HepG2 (cell line): ENCODE measurements around the gene CBX2. TPM values are rescaled to one million over a fixed set of nuclear protein-coding genes. Genes with fewer than 3 reads are reported as not detected.
A peak's percentile ranks its signal among the peaks of the same experiment; 100 is the strongest.

Experiments
- ATAC-seq: fragments of 200-7000 bp; cut with Tn5 transposase; 3 replicates; pipeline ENCODE4 v1.9.1; 2020; ENCODE audit warnings: mild to moderate bottlenecking, moderate library complexity
- BruUV-seq: library from RNA; stranded (reverse); fragments of 400-500 nt; replicated peaks from 2 replicates; lab custom pipeline; 2021; lab: Mats Ljungman, UMichigan
- CTCF ChIA-PET: fragments of 300-600 bp; formaldehyde crosslinking; extraction: SDS; loops from one replicate; lab custom pipeline; 2021; ENCODE audit warnings: low total read pairs, inconsistent platforms, low intra/inter-chr PET ratio; lab: Yijun Ruan, JAX
- POLR2A ChIA-PET: fragments of 350-600 bp; sonication (Branson Sonifier 250); formaldehyde crosslinking; loops from one replicate; lab custom pipeline; 2020; ENCODE audit warnings: antibody characterized with exemption, inconsistent platforms; lab: Yijun Ruan, JAX
- DNase-seq: peaks from one replicate; pipeline ENCODE4 v3.0.0-alpha.2; 2015; ENCODE audit warnings: low spot score
- FAIRE-seq: peaks from 3 replicates; lab custom pipeline; 2011; peaks lifted over from hg19 to GRCh38; lab: Jason Lieb, UNC
- H2AFZ ChIP-seq: one replicate; pipeline ENCODE4 v1.6.1; 2011; ENCODE audit warnings: low read length, inconsistent platforms
- H3K27ac ChIP-seq: fragments of 300-600 bp; 3 replicates; pipeline ENCODE4 v1.8.0; 2011; ENCODE audit warnings: mixed run types, mild to moderate bottlenecking, mixed read lengths, low read length, inconsistent platforms; ENCODE audit not compliant: insufficient read depth; ENCODE audit errors: extremely low read length
- H3K27me3 ChIP-seq, 2 experiments: fragments of 200-600 bp in 1 of 2; 2 replicates in 1 of 2; 3 replicates in 1 of 2; pipeline versions ENCODE4 v1.6.0 to v1.8.0; 2011; ENCODE audit warnings: low read length in 2 of 2, mild to moderate bottlenecking in 2 of 2, moderate library complexity in 2 of 2, inconsistent platforms in 1 of 2; ENCODE audit not compliant: insufficient read depth in 2 of 2, control insufficient read depth in 1 of 2
- H3K36me3 ChIP-seq, 2 experiments: fragments of 200-600 bp in 1 of 2; replicated peaks in 1 of 2; 2 replicates in 1 of 2; 3 replicates in 1 of 2; pipeline versions ENCODE4 v1.5.1 to v1.8.0; 2011; ENCODE audit warnings: low read length in 2 of 2, inconsistent platforms in 1 of 2; ENCODE audit not compliant: insufficient read depth in 2 of 2, control insufficient read depth in 1 of 2
- H3K4me1 ChIP-seq: 2 replicates; pipeline ENCODE4 v1.5.1; 2012; ENCODE audit warnings: low read length, inconsistent platforms; ENCODE audit not compliant: insufficient read depth
- H3K4me2 ChIP-seq: 2 replicates; pipeline ENCODE4 v1.6.0; 2011; ENCODE audit warnings: low read depth, low read length, inconsistent platforms
- H3K4me3 ChIP-seq, 3 experiments: fragments of 200-600 bp in 1 of 3; sonication (generic), shearing (Covaris generic) in 1 of 3; replicated peaks in 1 of 3; 2 replicates each; pipeline ENCODE4 v1.5.1; 2011 to 2016; ENCODE audit warnings: low read length in 3 of 3, inconsistent platforms in 2 of 3, low read depth in 2 of 3, mild to moderate bottlenecking in 2 of 3, control low read depth in 1 of 3, mixed read lengths in 1 of 3; ENCODE audit not compliant: insufficient read depth in 1 of 3
- H3K79me2 ChIP-seq: one replicate; pipeline ENCODE4 v1.6.1; 2011; ENCODE audit warnings: low read length, inconsistent platforms; ENCODE audit not compliant: insufficient read depth
- H3K9ac ChIP-seq: 2 replicates; pipeline ENCODE4 v1.6.0; 2011; ENCODE audit warnings: mild to moderate bottlenecking, low read depth, low read length, inconsistent platforms; ENCODE audit not compliant: insufficient read depth
- H3K9me3 ChIP-seq: 2 replicates; pipeline ENCODE4 v1.5.1; 2012; ENCODE audit warnings: mild to moderate bottlenecking, low read length
- H4K20me1 ChIP-seq: 2 replicates; pipeline ENCODE4 v1.6.0; 2011; ENCODE audit warnings: inconsistent platforms, mild to moderate bottlenecking, low read length, moderate library complexity; ENCODE audit not compliant: insufficient read depth
- MAF1 ChIP-seq: sonication (generic); formaldehyde crosslinking; IDR thresholded peaks from 2 replicates; pipeline ENCODE4 v1.5.0; 2020; ENCODE audit warnings: missing genetic modification reagents, borderline replicate concordance
- SMAD3 ChIP-seq: sonication (generic); formaldehyde crosslinking; IDR thresholded peaks from 2 replicates; pipeline ENCODE4 v1.4.0; 2020; ENCODE audit warnings: missing genetic modification reagents
- ZNF460 ChIP-seq: sonication (generic); formaldehyde crosslinking; IDR thresholded peaks from 2 replicates; pipeline ENCODE4 v1.5.1; 2020; ENCODE audit warnings: missing genetic modification reagents, mild to moderate bottlenecking, borderline replicate concordance
- ZNF7 ChIP-seq: IDR thresholded peaks from 2 replicates; pipeline ENCODE4 v1.6.1; 2016; ENCODE audit warnings: missing biosample characterization, missing genetic modification reagents
- ZNF713 ChIP-seq: sonication (generic); formaldehyde crosslinking; IDR thresholded peaks from 2 replicates; pipeline ENCODE4 v1.4.0; 2020; ENCODE audit warnings: mild to moderate bottlenecking, missing genetic modification reagents
- WGBS: methylation state at CpG from one replicate; pipeline ENCODE4 v1.1.6; 2017; ENCODE audit warnings: low lambda C conversion rate; 5-methylcytosine and 5-hydroxymethylcytosine counted together
- in situ Hi-C: cut with HindIII; loops from 2 replicates; pipeline ENCODE4 v1.10.0; 2017; ENCODE audit warnings: low pct_unique_long_range_greater_than_20kb; ENCODE audit not compliant: extremely low pct_ligation_motif_present
- intact Hi-C: fragments of 100-400 bp; cut with micrococcal nuclease; formaldehyde crosslinking; loops from one replicate; pipeline ENCODE4 v1.10.0; 2022; ENCODE audit not compliant: unreplicated experiment
- polyA plus RNA-seq, 8 experiments: library from polyadenylated mRNA; depleted of rRNA in 3 of 8; stranded (reverse) in 7 of 8; unstranded in 1 of 8; fragments of >200 nt; fragmentation: Illumina TruSeq in 4 of 8; extraction: Trizol in 4 of 8; gene quantifications; 2 replicates each; pipeline versions ENCODE4 v1.2.1 to v1.2.3, GENCODE V29; 2011 to 2016; ENCODE audit warnings: low read depth in 4 of 8, missing spikeins in 1 of 8, mixed read lengths in 1 of 8; ENCODE audit not compliant: insufficient read depth in 1 of 8
- total RNA-seq, 5 experiments: library from RNA; depleted of rRNA; stranded (reverse); fragments of >200 nt; fragmentation: Illumina TruSeq; extraction: Trizol; gene quantifications; 2 replicates each; pipeline ENCODE4 v1.2.3, GENCODE V29; 2016; ENCODE audit warnings: low read depth in 1 of 5
- TF ChIP-seq, protein P1 (sequence below): sonication (generic); formaldehyde crosslinking; IDR thresholded peaks from 2 replicates; pipeline ENCODE4 v1.4.0; 2020; ENCODE audit warnings: low read depth, missing genetic modification reagents
- TF ChIP-seq, protein P2 (sequence below): IDR thresholded peaks from 2 replicates; pipeline ENCODE4 v1.6.1; 2016; ENCODE audit warnings: low read depth
- TF ChIP-seq, protein P3 (sequence below): sonication (generic); formaldehyde crosslinking; IDR thresholded peaks from 2 replicates; pipeline ENCODE4 v1.8.0; 2022; ENCODE audit warnings: missing genetic modification reagents, mild to moderate bottlenecking, inconsistent platforms, borderline replicate concordance
- TF ChIP-seq, protein P4 (sequence below): fragments of 450-650 bp; IDR thresholded peaks from 2 replicates; pipeline ENCODE4 v1.6.1; 2016
- TF ChIP-seq, protein P5 (sequence below): sonication (generic); formaldehyde crosslinking; conservative IDR thresholded peaks from 2 replicates; pipeline ENCODE4 v1.4.0; 2020; ENCODE audit warnings: missing genetic modification reagents
- TF ChIP-seq, protein P6 (sequence below): sonication (generic); formaldehyde crosslinking; conservative IDR thresholded peaks from 2 replicates; pipeline ENCODE4 v1.8.0; 2022; ENCODE audit warnings: low read depth, missing genetic modification reagents

CBX2 gene
- total and polyA plus RNA-seq, 2 of the 13 experiments (the other 11 are each of a cell fraction or from before 2014, with no cell fraction given), result 14.5 to 31.1 TPM

DNA sequence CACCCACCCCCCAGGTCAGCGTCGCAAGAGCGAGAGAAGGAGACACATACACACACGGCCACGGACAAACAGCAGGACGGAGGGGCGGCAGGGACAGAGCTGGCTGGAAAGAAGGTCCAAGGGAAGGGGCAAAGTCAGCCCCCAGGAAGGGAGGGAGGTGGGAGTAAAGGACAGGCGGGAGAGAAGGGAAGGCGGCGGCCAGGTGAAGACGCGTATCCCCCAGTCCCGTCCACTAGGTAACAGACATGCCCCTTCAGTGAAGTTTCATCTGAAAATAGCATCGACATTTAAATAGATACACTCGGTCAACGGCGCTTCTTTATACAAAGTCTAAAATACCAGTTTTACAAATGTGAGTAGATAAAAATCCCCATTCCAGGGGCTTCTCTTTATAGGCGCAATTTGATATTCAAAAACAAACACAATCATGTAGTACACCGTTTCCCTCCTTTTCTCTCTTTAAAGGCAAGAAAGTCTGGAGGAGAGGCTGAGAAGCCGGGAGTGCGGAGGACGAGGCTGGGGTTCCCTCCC is 14.5 kb downstream of the CBX2 start:
- Histone ChIP-seq H3K36me3 (peaks cover 5 to 9% of the 10 kb centered on the region in 2 experiments; a peak in 4 of 5 replicates), H3K4me2 (peak overlapping the region; percentile 24; the same call in 1 of the 2 replicates), H3K79me2 (peaks cover 10% of the 10 kb centered on the region), H2AFZ (no peak overlapping the region), H3K27me3 (peaks cover 18 to 48% of the 10 kb centered on the region in 2 experiments), H4K20me1 (no peaks in the 10 kb centered on the region), H3K9me3 (no peaks in the 10 kb centered on the region), H3K4me1 (peaks cover 55% of the 10 kb centered on the region), H3K9ac (no peak overlapping the region), H3K4me3 (no peak overlapping the region), H3K27ac (no peak overlapping the region)
- CTCF ChIA-PET, result no interaction called here
- FAIRE-seq (no peak), ATAC-seq (no peak), DNase-seq (no peak)
- POLR2A ChIA-PET, result interaction anchor here (1.4 kb wide), 1 partner anchor 47 kb away, joined by 4 read pairs; the partner anchor contains the start of gene CBX4
- in situ Hi-C loops (no loop called here), intact Hi-C loops (no loop called here)
- no TSS peak for BruUV-seq
- whole genome bisulfite sequencing, result 46% methylated on average over 22 of the region's 22 CpGs
- no peak for TF ChIP-seq SMAD3 (CRISPR knock-in tag)
- TF ChIP-seq, protein P1, sequence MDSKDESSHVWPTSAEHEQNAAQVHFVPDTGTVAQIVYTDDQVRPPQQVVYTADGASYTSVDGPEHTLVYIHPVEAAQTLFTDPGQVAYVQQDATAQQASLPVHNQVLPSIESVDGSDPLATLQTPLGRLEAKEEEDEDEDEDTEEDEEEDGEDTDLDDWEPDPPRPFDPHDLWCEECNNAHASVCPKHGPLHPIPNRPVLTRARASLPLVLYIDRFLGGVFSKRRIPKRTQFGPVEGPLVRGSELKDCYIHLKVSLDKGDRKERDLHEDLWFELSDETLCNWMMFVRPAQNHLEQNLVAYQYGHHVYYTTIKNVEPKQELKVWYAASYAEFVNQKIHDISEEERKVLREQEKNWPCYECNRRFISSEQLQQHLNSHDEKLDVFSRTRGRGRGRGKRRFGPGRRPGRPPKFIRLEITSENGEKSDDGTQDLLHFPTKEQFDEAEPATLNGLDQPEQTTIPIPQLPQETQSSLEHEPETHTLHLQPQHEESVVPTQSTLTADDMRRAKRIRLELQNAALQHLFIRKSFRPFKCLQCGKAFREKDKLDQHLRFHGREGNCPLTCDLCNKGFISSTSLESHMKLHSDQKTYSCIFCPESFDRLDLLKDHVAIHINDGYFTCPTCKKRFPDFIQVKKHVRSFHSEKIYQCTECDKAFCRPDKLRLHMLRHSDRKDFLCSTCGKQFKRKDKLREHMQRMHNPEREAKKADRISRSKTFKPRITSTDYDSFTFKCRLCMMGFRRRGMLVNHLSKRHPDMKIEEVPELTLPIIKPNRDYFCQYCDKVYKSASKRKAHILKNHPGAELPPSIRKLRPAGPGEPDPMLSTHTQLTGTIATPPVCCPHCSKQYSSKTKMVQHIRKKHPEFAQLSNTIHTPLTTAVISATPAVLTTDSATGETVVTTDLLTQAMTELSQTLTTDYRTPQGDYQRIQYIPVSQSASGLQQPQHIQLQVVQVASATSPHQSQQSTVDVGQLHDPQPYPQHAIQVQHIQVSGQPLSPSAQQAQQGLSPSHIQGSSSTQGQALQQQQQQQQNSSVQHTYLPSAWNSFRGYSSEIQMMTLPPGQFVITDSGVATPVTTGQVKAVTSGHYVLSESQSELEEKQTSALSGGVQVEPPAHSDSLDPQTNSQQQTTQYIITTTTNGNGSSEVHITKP (CRISPR knock-in tag), result no peak
- TF ChIP-seq MAF1 (CRISPR knock-in tag), result no peak
- TF ChIP-seq, protein P2, sequence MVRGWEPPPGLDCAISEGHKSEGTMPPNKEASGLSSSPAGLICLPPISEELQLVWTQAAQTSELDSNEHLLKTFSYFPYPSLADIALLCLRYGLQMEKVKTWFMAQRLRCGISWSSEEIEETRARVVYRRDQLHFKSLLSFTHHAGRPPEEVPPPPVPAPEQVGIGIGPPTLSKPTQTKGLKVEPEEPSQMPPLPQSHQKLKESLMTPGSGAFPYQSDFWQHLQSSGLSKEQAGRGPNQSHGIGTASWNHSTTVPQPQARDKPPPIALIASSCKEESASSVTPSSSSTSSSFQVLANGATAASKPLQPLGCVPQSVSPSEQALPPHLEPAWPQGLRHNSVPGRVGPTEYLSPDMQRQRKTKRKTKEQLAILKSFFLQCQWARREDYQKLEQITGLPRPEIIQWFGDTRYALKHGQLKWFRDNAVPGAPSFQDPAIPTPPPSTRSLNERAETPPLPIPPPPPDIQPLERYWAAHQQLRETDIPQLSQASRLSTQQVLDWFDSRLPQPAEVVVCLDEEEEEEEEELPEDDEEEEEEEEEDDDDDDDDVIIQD (CRISPR knock-in tag), result no peak
- no peak for TF ChIP-seq ZNF7 (CRISPR knock-in tag)
- TF ChIP-seq, protein P3, sequence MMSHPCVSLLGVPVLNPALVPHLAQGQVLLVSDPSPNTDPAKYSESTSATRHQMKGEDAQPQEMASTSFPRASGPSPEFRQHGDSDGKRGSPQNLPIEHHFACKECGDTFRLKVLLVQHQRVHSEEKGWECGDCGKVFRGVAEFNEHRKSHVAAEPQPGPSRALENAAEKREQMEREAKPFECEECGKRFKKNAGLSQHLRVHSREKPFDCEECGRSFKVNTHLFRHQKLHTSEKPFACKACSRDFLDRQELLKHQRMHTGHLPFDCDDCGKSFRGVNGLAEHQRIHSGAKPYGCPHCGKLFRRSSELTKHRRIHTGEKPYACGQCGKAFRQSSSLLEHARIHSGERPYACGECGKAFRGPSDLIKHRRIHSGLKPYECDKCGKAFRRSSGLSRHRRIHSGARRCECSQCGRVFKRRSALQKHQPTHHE (CRISPR knock-in tag), result no peak
- TF ChIP-seq, protein P4, sequence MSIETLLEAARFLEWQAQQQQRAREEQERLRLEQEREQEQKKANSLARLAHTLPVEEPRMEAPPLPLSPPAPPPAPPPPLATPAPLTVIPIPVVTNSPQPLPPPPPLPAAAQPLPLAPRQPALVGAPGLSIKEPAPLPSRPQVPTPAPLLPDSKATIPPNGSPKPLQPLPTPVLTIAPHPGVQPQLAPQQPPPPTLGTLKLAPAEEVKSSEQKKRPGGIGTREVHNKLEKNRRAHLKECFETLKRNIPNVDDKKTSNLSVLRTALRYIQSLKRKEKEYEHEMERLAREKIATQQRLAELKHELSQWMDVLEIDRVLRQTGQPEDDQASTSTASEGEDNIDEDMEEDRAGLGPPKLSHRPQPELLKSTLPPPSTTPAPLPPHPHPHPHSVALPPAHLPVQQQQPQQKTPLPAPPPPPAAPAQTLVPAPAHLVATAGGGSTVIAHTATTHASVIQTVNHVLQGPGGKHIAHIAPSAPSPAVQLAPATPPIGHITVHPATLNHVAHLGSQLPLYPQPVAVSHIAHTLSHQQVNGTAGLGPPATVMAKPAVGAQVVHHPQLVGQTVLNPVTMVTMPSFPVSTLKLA, result no peak
- TF ChIP-seq, protein P5, sequence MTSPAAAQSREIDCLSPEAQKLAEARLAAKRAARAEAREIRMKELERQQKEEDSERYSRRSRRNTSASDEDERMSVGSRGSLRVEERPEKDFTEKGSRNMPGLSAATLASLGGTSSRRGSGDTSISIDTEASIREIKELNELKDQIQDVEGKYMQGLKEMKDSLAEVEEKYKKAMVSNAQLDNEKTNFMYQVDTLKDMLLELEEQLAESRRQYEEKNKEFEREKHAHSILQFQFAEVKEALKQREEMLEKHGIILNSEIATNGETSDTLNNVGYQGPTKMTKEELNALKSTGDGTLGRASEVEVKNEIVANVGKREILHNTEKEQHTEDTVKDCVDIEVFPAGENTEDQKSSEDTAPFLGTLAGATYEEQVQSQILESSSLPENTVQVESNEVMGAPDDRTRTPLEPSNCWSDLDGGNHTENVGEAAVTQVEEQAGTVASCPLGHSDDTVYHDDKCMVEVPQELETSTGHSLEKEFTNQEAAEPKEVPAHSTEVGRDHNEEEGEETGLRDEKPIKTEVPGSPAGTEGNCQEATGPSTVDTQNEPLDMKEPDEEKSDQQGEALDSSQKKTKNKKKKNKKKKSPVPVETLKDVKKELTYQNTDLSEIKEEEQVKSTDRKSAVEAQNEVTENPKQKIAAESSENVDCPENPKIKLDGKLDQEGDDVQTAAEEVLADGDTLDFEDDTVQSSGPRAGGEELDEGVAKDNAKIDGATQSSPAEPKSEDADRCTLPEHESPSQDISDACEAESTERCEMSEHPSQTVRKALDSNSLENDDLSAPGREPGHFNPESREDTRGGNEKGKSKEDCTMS (CRISPR knock-in tag), result no peak
- TF ChIP-seq, protein P6, sequence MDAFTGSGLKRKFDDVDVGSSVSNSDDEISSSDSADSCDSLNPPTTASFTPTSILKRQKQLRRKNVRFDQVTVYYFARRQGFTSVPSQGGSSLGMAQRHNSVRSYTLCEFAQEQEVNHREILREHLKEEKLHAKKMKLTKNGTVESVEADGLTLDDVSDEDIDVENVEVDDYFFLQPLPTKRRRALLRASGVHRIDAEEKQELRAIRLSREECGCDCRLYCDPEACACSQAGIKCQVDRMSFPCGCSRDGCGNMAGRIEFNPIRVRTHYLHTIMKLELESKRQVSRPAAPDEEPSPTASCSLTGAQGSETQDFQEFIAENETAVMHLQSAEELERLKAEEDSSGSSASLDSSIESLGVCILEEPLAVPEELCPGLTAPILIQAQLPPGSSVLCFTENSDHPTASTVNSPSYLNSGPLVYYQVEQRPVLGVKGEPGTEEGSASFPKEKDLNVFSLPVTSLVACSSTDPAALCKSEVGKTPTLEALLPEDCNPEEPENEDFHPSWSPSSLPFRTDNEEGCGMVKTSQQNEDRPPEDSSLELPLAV, result no peak
- no peak for TF ChIP-seq ZNF713 (CRISPR knock-in tag)
- no peak for TF ChIP-seq ZNF460 (CRISPR knock-in tag)
